GM12878 (cell line): ENCODE data around the gene SORL1. TPM values are rescaled to one million over a fixed set of nuclear protein-coding genes. Genes with fewer than 3 reads are reported as not detected.
A peak's percentile ranks its signal among the peaks of the same experiment; 100 is the strongest.

ENCODE experiments used
- BCL3 ChIP-seq: IDR thresholded peaks from 2 replicates; pipeline ENCODE4 v1.6.1; 2011; ENCODE audit warnings: borderline replicate concordance, low read depth, mild to moderate bottlenecking, moderate library complexity, low read length; ENCODE audit not compliant: insufficient read depth, poor library complexity, severe bottlenecking
- CBFB ChIP-seq: IDR thresholded peaks from 2 replicates; pipeline ENCODE4 v1.6.1; 2016; ENCODE audit warnings: antibody characterized with exemption, low read depth
- CEBPZ ChIP-seq: fragments of 150-350 bp; IDR thresholded peaks from 2 replicates; pipeline ENCODE4 v1.6.1; 2016; ENCODE audit warnings: low read depth, low read length
- CHD2 ChIP-seq: IDR thresholded peaks from 2 replicates; pipeline ENCODE4 v1.6.1; 2011; ENCODE audit warnings: low read depth, low read length, improper control_type of control experiment, borderline replicate concordance
- ELK1 ChIP-seq: IDR thresholded peaks from 2 replicates; pipeline ENCODE4 v1.6.1; 2012; ENCODE audit warnings: low read depth, low read length, improper control_type of control experiment
- HCFC1 ChIP-seq: fragments of 150-350 bp; IDR thresholded peaks from 2 replicates; pipeline ENCODE4 v1.6.1; 2014; ENCODE audit warnings: low read length
- MYC ChIP-seq: IDR thresholded peaks from 2 replicates; pipeline ENCODE4 v1.6.1; 2011; ENCODE audit warnings: mild to moderate bottlenecking, low read length, moderate library complexity, inconsistent platforms; ENCODE audit not compliant: insufficient read depth, insufficient replicate concordance, insufficient read length, severe bottlenecking
- NFYA ChIP-seq: IDR thresholded peaks from 2 replicates; pipeline ENCODE4 v1.6.1; 2011; ENCODE audit warnings: low read depth, mild to moderate bottlenecking, low read length, improper control_type of control experiment, borderline replicate concordance
- NFYB ChIP-seq: IDR thresholded peaks from 2 replicates; pipeline ENCODE4 v1.6.1; 2011; ENCODE audit warnings: low read depth, mild to moderate bottlenecking, low read length, improper control_type of control experiment, moderate library complexity; ENCODE audit not compliant: insufficient read depth
- SMC3 ChIP-seq: IDR thresholded peaks from 2 replicates; pipeline ENCODE4 v1.6.1; 2011; ENCODE audit warnings: low read length, improper control_type of control experiment, borderline replicate concordance
- STAT3 ChIP-seq: IDR thresholded peaks from 2 replicates; pipeline ENCODE4 v1.6.1; 2011; ENCODE audit warnings: low read depth, low read length, improper control_type of control experiment
- ZNF274 ChIP-seq: IDR thresholded peaks from one replicate; pipeline ENCODE4 v1.8.0; 2011; ENCODE audit not compliant: insufficient read length, insufficient read depth
- ZSCAN29 ChIP-seq: fragments of 450-650 bp; IDR thresholded peaks from 2 replicates; pipeline ENCODE4 v1.6.1; 2017; ENCODE audit warnings: mild to moderate bottlenecking, moderate library complexity
- ZZZ3 ChIP-seq: IDR thresholded peaks from 2 replicates; pipeline ENCODE4 v1.6.1; 2011; ENCODE audit warnings: low read depth; ENCODE audit not compliant: control insufficient read depth, insufficient read length
- polyA plus RNA-seq, 11 experiments: library from polyadenylated mRNA; depleted of rRNA in 4 of 11; unstranded in 6 of 11; stranded (reverse) in 5 of 11; fragments of >200 nt; fragmentation: Nextera tagmentation in 4 of 11; fragmentation: Illumina TruSeq in 1 of 11; extraction: Ambion mirVana in 4 of 11; extraction: Trizol in 1 of 11; gene quantifications; 1 replicate in 1 of 11; 2 replicates in 10 of 11; pipeline versions ENCODE4 v1.2.1 to v1.2.3, GENCODE V29; 2011 to 2016; ENCODE audit warnings: inconsistent platforms in 2 of 11, missing spikeins in 2 of 11, low read depth in 1 of 11
- total RNA-seq, 4 experiments: library from RNA; depleted of rRNA in 3 of 4; stranded (reverse); fragments of >200 nt in 3 of 4; fragmentation: Illumina TruSeq in 1 of 4; extraction: Trizol in 1 of 4; gene quantifications; 2 replicates each; pipeline versions ENCODE4 v1.2.1 to v1.2.3, GENCODE V29; 2013 to 2021
- TF ChIP-seq, protein P1 (sequence below): fragments of 450-650 bp; formaldehyde crosslinking; IDR thresholded peaks from 2 replicates; pipeline ENCODE4 v1.4.0; 2022; ENCODE audit warnings: mild to moderate bottlenecking, moderate library complexity
- TF ChIP-seq, protein P2 (sequence below): fragments of 450-650 bp; IDR thresholded peaks from 2 replicates; pipeline ENCODE4 v1.6.1; 2016; ENCODE audit warnings: mild to moderate bottlenecking
- TF ChIP-seq, protein P3 (sequence below): fragments of 450-650 bp; IDR thresholded peaks from 2 replicates; pipeline ENCODE4 v1.6.1; 2017; ENCODE audit warnings: mild to moderate bottlenecking, low read depth, inconsistent platforms; ENCODE audit not compliant: poor library complexity, severe bottlenecking

SORL1 gene
- total and polyA plus RNA-seq, 10 of the 15 experiments (the other 5 are each of a cell fraction or from before 2014, with no cell fraction given) = 20.2 to 107 (median 59.9) TPM

- TF ChIP-seq, protein P1, sequence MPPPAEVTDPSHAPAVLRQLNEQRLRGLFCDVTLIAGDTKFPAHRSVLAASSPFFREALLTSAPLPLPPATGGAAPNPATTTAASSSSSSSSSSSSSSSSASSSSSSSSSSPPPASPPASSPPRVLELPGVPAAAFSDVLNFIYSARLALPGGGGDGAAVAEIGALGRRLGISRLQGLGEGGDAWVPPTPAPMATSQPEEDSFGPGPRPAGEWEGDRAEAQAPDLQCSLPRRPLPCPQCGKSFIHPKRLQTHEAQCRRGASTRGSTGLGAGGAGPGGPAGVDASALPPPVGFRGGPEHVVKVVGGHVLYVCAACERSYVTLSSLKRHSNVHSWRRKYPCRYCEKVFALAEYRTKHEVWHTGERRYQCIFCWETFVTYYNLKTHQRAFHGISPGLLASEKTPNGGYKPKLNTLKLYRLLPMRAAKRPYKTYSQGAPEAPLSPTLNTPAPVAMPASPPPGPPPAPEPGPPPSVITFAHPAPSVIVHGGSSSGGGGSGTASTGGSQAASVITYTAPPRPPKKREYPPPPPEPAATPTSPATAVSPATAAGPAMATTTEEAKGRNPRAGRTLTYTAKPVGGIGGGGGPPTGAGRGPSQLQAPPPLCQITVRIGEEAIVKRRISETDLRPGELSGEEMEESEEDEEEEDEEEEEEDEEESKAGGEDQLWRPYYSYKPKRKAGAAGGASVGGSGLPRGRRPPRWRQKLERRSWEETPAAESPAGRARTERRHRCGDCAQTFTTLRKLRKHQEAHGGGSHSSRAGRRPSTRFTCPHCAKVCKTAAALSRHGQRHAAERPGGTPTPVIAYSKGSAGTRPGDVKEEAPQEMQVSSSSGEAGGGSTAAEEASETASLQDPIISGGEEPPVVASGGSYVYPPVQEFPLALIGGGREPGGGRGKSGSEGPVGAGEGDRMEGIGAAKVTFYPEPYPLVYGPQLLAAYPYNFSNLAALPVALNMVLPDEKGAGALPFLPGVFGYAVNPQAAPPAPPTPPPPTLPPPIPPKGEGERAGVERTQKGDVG (CRISPR knock-in tag) = no peak
- TF ChIP-seq MYC (no peak), SMC3 (no peak), HCFC1 (no peak), NFYA (no peak), CHD2 (no peak), ZNF274 (no peak), ELK1 (no peak), CEBPZ (no peak), ZSCAN29 (no peak), STAT3 (no peak), NFYB (no peak), CBFB (peak; percentile 47; the same call in 1 of the 2 replicates), BCL3 (peak; percentile 61), ZZZ3 (no peak)
- TF ChIP-seq, protein P2, sequence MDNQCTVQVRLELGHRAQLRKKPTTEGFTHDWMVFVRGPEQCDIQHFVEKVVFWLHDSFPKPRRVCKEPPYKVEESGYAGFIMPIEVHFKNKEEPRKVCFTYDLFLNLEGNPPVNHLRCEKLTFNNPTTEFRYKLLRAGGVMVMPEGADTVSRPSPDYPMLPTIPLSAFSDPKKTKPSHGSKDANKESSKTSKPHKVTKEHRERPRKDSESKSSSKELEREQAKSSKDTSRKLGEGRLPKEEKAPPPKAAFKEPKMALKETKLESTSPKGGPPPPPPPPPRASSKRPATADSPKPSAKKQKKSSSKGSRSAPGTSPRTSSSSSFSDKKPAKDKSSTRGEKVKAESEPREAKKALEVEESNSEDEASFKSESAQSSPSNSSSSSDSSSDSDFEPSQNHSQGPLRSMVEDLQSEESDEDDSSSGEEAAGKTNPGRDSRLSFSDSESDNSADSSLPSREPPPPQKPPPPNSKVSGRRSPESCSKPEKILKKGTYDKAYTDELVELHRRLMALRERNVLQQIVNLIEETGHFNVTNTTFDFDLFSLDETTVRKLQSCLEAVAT = no peak
- TF ChIP-seq, protein P3, sequence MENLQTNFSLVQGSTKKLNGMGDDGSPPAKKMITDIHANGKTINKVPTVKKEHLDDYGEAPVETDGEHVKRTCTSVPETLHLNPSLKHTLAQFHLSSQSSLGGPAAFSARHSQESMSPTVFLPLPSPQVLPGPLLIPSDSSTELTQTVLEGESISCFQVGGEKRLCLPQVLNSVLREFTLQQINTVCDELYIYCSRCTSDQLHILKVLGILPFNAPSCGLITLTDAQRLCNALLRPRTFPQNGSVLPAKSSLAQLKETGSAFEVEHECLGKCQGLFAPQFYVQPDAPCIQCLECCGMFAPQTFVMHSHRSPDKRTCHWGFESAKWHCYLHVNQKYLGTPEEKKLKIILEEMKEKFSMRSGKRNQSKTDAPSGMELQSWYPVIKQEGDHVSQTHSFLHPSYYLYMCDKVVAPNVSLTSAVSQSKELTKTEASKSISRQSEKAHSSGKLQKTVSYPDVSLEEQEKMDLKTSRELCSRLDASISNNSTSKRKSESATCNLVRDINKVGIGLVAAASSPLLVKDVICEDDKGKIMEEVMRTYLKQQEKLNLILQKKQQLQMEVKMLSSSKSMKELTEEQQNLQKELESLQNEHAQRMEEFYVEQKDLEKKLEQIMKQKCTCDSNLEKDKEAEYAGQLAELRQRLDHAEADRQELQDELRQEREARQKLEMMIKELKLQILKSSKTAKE = no peak
Observed at GRCh38 chr11:121538054-121538453, 85.9 kb downstream of the SORL1 start (continued).
